Loucy (cell line): ENCODE results near the gene CLEC9A.

ENCODE experiments used
- EZH2phosphoT487 ChIP-seq: fragments of 200-600 bp; IDR thresholded peaks from 2 replicates; pipeline ENCODE4 v1.6.1; 2018; ENCODE audit warnings: antibody characterized with exemption, mild to moderate bottlenecking, moderate library complexity, borderline replicate concordance
- TF ChIP-seq, protein P1 (sequence below): fragments of 200-600 bp; sonication (generic); conservative IDR thresholded peaks from 2 replicates; pipeline ENCODE4 v1.5.1; 2014; ENCODE audit warnings: mild to moderate bottlenecking, antibody characterized with exemption, low read length

DNA sequence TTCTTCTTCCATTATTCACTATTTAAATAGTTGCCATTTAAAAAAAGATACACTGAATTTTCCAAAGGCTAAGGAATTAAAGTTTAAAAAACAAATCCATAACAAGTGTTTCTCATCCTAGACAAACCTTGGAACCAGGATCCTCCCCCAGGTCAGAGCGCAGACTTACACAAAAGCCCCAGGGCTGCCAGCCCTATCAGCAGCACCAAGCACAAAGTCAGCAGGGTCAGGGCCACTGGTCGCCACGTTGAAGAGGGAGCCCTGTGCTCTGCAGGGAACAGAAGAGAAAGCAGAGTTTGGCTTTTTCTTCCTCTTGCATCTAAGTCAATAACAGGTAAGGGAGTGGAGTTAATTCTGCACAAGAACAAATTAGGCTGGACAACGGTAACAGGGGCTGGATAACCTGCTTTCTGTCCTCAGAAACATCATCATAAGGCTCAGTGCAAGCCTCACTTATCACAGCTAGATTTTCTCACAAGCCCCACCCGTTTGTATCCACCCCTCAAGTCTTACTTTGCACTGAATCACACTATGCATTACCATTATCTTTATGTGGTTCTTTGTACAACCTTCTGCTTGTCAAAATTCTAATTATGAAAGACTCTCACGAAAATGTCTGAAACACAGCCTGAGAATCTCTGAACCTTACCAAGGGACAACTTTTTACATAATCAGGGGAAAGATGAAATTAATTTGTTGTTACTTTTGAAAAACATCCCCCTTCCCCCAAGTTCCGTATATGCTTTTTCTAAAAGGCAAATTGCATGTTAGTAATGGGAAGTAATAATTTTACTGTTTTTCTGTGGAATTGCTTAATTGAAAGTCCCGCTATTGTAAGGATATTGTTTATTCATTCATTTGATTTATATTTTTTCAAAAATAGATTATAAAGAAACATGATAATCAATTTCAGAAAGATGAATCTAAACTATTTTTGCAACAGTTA is 58.7 kb downstream of the CLEC9A start:
- TF ChIP-seq, protein P1, sequence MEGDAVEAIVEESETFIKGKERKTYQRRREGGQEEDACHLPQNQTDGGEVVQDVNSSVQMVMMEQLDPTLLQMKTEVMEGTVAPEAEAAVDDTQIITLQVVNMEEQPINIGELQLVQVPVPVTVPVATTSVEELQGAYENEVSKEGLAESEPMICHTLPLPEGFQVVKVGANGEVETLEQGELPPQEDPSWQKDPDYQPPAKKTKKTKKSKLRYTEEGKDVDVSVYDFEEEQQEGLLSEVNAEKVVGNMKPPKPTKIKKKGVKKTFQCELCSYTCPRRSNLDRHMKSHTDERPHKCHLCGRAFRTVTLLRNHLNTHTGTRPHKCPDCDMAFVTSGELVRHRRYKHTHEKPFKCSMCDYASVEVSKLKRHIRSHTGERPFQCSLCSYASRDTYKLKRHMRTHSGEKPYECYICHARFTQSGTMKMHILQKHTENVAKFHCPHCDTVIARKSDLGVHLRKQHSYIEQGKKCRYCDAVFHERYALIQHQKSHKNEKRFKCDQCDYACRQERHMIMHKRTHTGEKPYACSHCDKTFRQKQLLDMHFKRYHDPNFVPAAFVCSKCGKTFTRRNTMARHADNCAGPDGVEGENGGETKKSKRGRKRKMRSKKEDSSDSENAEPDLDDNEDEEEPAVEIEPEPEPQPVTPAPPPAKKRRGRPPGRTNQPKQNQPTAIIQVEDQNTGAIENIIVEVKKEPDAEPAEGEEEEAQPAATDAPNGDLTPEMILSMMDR, result no peak
- no peak for TF ChIP-seq EZH2phosphoT487
